ENCODE data around the gene MARCHF9.
"Not testable (repeated sequence)": the region's sequence is repeated elsewhere in the genome, so short reads cannot be mapped to it uniquely, and the experiment has no call there.

MARCHF9 gene

DNA sequence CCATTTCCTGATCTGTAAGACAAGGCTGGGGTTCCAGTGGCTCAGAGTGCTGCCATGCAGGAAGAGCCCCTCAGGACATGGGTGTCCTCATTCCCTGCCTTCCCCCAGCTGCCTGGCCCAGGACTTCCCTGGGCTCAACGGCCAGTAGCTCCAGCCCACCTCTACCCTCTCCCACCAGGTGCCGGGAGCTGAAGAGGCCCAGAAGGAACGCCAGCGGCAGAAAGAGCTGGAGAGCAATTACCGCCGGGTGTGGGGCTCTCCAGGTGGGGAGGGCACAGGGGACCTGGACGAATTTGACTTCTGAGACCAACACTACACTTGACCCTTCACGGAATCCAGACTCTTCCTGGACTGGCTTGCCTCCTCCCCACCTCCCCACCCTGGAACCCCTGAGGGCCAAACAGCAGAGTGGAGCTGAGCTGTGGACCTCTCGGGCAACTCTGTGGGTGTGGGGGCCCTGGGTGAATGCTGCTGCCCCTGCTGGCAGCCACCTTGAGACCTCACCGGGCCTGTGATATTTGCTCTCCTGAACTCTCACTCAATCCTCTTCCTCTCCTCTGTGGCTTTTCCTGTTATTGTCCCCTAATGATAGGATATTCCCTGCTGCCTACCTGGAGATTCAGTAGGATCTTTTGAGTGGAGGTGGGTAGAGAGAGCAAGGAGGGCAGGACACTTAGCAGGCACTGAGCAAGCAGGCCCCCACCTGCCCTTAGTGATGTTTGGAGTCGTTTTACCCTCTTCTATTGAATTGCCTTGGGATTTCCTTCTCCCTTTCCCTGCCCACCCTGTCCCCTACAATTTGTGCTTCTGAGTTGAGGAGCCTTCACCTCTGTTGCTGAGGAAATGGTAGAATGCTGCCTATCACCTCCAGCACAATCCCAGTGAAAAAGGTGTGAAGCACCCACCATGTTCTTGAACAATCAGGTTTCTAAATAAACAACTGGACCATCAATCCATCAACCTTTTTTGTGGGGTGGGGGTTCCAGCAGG, 34.0 kb upstream of the MARCHF9 start:
- H3K4me3 ChIP-seq (ENCODE audit: low read length) = no peak overlapping the region
- no peak for TF ChIP-seq ZNF274 (IDR thresholded peaks at IDR 0.05; ENCODE audit: low read depth, low read length)

- H3K4me3 ChIP-seq (ENCODE audit: low read length) = not testable (repeated sequence)
Observed at GRCh38 chr12:57721846-57722608, 32.9 kb upstream of the MARCHF9 start.

GRCh38 chr12:57722716-57723629, 31.9 kb upstream of the MARCHF9 start:
- TF ChIP-seq ZNF274 (IDR thresholded peaks at IDR 0.05; ENCODE audit: low read depth, low read length) = no peak
- no peak overlapping the region for H3K4me3 ChIP-seq (ENCODE audit: low read length)

DNA sequence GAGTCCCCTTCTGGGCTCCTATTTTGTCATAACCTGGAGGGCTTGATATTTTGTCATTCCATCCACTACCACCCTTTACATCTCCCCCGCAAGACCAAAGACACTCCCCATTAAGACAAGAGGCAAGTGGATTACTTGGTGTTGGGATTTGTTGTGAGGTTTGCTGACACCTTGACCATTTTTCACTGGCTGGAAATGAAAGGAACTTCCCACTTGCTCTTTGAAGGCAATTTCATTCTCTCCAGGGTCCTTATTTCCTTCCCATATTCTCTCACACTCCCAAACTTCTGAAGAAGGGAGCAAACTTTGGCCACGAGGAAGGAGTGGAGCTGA, 31.3 kb upstream of the MARCHF9 start:
- H3K4me3 ChIP-seq (ENCODE audit: low read length) = no peak overlapping the region
- TF ChIP-seq ZNF274 (IDR thresholded peaks at IDR 0.05; ENCODE audit: low read depth, low read length) = no peak

DNA sequence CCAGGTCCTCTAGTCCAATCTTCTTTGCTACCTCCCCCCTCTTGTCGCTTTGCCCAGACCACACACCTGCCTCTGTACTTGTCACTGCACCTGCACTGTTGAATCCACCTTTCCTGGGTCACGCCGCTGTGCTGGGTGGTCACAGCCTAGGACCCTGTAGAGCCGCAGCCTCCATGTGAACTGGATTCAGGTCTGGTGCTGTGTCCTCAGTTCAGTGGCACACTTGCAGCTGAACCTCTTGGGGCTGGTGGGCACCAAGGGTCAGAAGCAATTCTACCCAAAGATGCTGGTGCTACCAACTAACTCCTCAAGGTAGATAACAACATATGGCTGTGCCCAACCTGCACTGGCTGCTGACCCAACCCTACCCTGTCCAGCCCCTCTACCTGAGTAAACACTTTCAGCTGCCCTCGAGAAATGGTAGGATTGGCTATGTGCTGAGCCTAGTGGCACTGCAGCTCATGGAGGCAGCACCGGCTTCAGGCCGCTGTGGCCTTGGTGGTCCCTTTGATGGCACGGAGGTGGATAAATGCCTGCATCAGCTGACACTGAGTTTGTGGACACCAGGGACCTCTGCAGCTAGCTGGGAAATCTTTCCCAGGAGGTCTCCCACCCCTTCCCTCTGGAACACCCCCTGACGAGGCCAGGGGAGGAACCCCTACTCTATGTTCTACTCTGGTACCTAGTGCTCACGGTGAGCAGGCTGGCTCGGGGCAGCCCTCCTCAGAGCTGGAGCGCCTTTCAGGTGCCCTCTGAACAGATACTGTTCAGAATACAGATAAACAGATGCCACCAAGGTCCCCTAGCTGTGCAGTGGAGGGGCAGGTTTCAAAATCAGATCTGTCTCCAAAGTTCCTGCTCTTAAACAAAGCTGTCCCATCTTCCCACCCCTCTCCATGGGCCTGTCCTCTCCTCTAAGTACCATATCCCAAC, 30.6 kb upstream of the MARCHF9 start:
- TF ChIP-seq ZNF274 (IDR thresholded peaks at IDR 0.05; ENCODE audit: low read depth, low read length) = no peak

DNA sequence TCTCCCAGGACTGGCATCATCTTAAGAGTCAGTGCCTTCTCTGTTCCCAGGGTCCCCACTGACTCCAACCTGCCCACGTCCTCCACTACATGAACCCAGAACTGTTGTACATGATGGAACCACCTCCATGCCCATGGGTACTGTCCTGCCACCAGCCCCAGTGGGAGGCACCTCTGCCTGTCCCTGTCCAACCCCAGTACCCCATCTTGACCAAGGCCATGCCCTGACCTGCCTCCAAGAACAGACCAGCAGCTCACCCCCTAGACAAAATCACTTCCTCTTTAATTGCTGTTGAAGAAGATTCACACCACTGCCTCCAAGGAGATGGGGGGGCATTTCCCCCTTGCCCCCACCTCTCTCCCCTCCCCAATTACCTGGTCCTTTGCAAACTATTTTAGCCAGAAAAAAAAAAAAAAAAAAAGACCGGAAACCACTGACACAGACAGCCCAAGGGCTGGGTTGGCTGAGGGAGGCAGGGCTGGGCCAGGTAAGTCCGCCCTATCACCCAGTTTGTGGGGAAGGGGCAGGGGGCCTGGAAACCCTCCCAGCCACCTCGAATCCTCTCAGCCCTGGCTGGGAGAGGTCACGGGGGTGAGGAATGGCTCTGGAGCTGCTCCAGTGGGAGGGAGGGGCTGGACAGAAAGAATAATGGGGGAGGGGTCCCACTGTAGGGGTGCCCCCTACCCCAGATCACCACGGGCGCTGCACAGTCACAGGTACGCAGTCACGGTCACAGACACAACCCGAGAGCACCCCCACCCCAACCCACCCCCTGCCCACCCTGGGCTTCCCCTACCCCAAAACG, 29.8 kb upstream of the MARCHF9 start:
- no peak overlapping the region for H3K4me3 ChIP-seq (ENCODE audit: low read length)
- TF ChIP-seq ZNF274 (IDR thresholded peaks at IDR 0.05; ENCODE audit: low read depth, low read length) = no peak

More for the DNA sequence above, 30.6 kb upstream of the MARCHF9 start:
- H3K4me3 ChIP-seq (ENCODE audit: low read length) = no peak overlapping the region

- H3K4me3 ChIP-seq (ENCODE audit: low read length) = no peak overlapping the region
- TF ChIP-seq ZNF274 (IDR thresholded peaks at IDR 0.05; ENCODE audit: low read depth, low read length) = no peak
Observed at GRCh38 chr12:57725851-57726150, 29.1 kb upstream of the MARCHF9 start.

GRCh38 chr12:57726151-57726883, 28.6 kb upstream of the MARCHF9 start:
- no peak overlapping the region for H3K4me3 ChIP-seq (ENCODE audit: low read length)
- TF ChIP-seq ZNF274 (IDR thresholded peaks at IDR 0.05; ENCODE audit: low read depth, low read length) = no peak

DNA sequence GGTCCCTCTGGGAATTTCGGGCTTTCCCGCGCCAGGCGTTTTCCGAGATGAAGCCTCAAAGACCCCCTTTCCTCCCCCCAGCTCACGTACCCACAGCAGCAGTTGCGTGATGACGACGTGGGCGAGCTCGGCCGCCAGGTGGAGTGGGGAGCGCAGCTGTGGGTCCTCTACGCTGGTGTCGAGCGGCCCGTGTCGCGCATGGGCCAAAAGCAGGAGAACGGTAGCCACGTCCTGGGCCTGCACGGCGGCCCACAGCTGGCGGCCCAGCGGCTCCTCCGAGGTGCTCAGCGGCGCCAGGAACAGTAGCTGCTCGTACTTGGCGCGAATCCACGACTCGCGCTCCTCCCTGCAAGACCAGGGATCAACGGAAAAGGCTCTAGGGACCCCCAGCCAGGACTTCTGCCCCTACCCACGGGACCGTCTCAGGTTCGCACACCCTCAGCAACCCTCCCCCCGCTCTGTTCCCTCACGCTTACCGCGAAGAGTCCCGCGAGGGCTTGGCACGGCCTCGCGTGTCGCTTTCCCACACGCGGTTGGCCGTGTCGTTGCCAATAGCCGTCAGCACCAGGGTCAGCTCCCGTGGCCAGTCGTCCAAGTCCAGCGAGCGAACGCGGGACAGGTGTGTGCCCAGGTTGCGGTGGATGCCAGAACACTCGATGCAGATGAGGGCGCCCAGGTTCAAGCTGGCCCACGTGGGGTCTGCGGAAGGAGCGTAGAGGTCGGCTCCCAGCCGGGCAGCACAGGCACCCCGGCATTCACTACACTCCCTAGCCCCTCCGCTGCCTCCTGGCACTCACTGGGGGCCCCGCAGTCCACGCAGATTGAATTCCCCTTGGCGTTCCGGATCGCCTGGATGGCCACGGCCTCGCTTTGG, 27.8 kb upstream of the MARCHF9 start:
- H3K4me3 ChIP-seq (ENCODE audit: low read length) = no peak overlapping the region
- TF ChIP-seq ZNF274 (IDR thresholded peaks at IDR 0.05; ENCODE audit: low read depth, low read length) = no peak

GRCh38 chr12:57727758-57728395, 27.0 kb upstream of the MARCHF9 start:
- H3K4me3 ChIP-seq (ENCODE audit: low read length) = no peak overlapping the region
- no peak for TF ChIP-seq ZNF274 (IDR thresholded peaks at IDR 0.05; ENCODE audit: low read depth, low read length)
